K562 (cell line): ENCODE data around the gene VRK3. TPM values are rescaled to one million over a fixed set of nuclear protein-coding genes. Genes with fewer than 3 reads are reported as not detected.

Experiments
- ADNP ChIP-seq: fragments of 200-800 bp; sonication (Bioruptor generic); IDR thresholded peaks from 2 replicates; pipeline ENCODE4 v1.6.1; 2016; ENCODE audit warnings: missing genetic modification characterization, missing compliant biosample characterization
- CUX1 ChIP-seq: fragments of 200-800 bp; sonication (Bioruptor generic); IDR thresholded peaks from 2 replicates; pipeline ENCODE4 v1.6.1; 2016; ENCODE audit warnings: missing genetic modification characterization, missing compliant biosample characterization
- EGR1 ChIP-seq: fragments of 450-650 bp; conservative IDR thresholded peaks from 2 replicates; pipeline ENCODE4 v1.6.1; 2017; ENCODE audit warnings: mild to moderate bottlenecking
- MECOM ChIP-seq: fragments of 250-450 bp; sonication (Bioruptor Pico); IDR thresholded peaks from 2 replicates; pipeline ENCODE4 v1.8.0; 2022; ENCODE audit warnings: inconsistent platforms
- POLR2AphosphoS2 ChIP-seq: IDR thresholded peaks from 2 replicates; pipeline ENCODE4 v1.6.1; 2012; ENCODE audit warnings: low read length, improper control_type of control experiment
- PURB ChIP-seq: sonication (generic); formaldehyde crosslinking; IDR thresholded peaks from 2 replicates; pipeline ENCODE4 v1.9.0; 2021; ENCODE audit warnings: low read depth, mild to moderate bottlenecking, missing genetic modification reagents
- RBM15 ChIP-seq: fragments of 200-400 bp; formaldehyde crosslinking; IDR thresholded peaks from 2 replicates; pipeline ENCODE4 v1.6.1; 2018; ENCODE audit warnings: mild to moderate bottlenecking, low read length, moderate library complexity; ENCODE audit not compliant: insufficient read depth
- SAFB2 ChIP-seq: fragments of 200-400 bp; formaldehyde crosslinking; IDR thresholded peaks from 2 replicates; pipeline ENCODE4 v1.6.1; 2018; ENCODE audit warnings: borderline replicate concordance, low read length, low read depth, moderate library complexity; ENCODE audit not compliant: severe bottlenecking
- SMARCC2 ChIP-seq: fragments of 450-650 bp; IDR thresholded peaks from 2 replicates; pipeline ENCODE4 v1.6.1; 2017; ENCODE audit warnings: antibody characterized with exemption, moderate library complexity, mild to moderate bottlenecking, low read depth
- SP1 ChIP-seq: sonication (generic); formaldehyde crosslinking; IDR thresholded peaks from 2 replicates; pipeline ENCODE4 v1.8.1; 2022; ENCODE audit warnings: mild to moderate bottlenecking, missing genetic modification reagents
- STAT5B ChIP-seq: fragments of 250-450 bp; sonication (Bioruptor Pico); IDR thresholded peaks from 2 replicates; pipeline ENCODE4 v1.8.0; 2021; ENCODE audit warnings: mild to moderate bottlenecking, inconsistent platforms
- ZNF282 ChIP-seq: sonication (generic); formaldehyde crosslinking; IDR thresholded peaks from 2 replicates; pipeline ENCODE4 v1.8.1; 2023; ENCODE audit warnings: missing genetic modification reagents
- ZNF316 ChIP-seq: fragments of 450-650 bp; IDR thresholded peaks from 2 replicates; pipeline ENCODE4 v1.6.1; 2016
- ZNF586 ChIP-seq: fragments of 450-650 bp; formaldehyde crosslinking; conservative IDR thresholded peaks from 2 replicates; pipeline ENCODE4 v1.4.0; 2020; ENCODE audit warnings: mild to moderate bottlenecking, moderate library complexity
- ZNF655 ChIP-seq: fragments of 250-450 bp; sonication (Bioruptor Pico); IDR thresholded peaks from 2 replicates; pipeline ENCODE4 v1.5.0; 2021
- ZNF699 ChIP-seq: fragments of 250-450 bp; sonication (Bioruptor Pico); IDR thresholded peaks from 2 replicates; pipeline ENCODE4 v1.8.0; 2021; ENCODE audit warnings: mild to moderate bottlenecking, moderate library complexity; ENCODE audit not compliant: insufficient replicate concordance
- polyA plus RNA-seq, 8 experiments: library from polyadenylated mRNA; depleted of rRNA in 4 of 8; stranded (reverse) in 5 of 8; unstranded in 3 of 8; fragments of >200 nt; fragmentation: Nextera tagmentation in 2 of 8; fragmentation: Illumina TruSeq in 1 of 8; extraction: Ambion mirVana in 2 of 8; extraction: Trizol in 1 of 8; gene quantifications; 2 replicates each; pipeline versions ENCODE4 v1.2.1 to v1.2.3, GENCODE V29; 2011 to 2014; ENCODE audit warnings: inconsistent platforms in 1 of 8, missing spikeins in 1 of 8
- total RNA-seq, 7 experiments: library from RNA; depleted of rRNA in 6 of 7; stranded (reverse); fragments of >200 nt in 6 of 7; fragmentation: Illumina TruSeq in 2 of 7; extraction: Trizol in 2 of 7; gene quantifications; 2 replicates each; pipeline versions ENCODE4 v1.2.1 to v1.2.3, GENCODE V29; 2011 to 2021; ENCODE audit warnings: low replicate concordance in 1 of 7
- TF ChIP-seq, protein P1 (sequence below): sonication (generic); formaldehyde crosslinking; IDR thresholded peaks from 2 replicates; pipeline ENCODE4 v1.8.0; 2022; ENCODE audit warnings: mild to moderate bottlenecking, missing genetic modification reagents

Gene VRK3
- total and polyA plus RNA-seq, 9 of the 15 experiments (the other 6 are each of a cell fraction or from before 2014, with no cell fraction given), result 25.6 to 94.3 (median 42.9) TPM

DNA sequence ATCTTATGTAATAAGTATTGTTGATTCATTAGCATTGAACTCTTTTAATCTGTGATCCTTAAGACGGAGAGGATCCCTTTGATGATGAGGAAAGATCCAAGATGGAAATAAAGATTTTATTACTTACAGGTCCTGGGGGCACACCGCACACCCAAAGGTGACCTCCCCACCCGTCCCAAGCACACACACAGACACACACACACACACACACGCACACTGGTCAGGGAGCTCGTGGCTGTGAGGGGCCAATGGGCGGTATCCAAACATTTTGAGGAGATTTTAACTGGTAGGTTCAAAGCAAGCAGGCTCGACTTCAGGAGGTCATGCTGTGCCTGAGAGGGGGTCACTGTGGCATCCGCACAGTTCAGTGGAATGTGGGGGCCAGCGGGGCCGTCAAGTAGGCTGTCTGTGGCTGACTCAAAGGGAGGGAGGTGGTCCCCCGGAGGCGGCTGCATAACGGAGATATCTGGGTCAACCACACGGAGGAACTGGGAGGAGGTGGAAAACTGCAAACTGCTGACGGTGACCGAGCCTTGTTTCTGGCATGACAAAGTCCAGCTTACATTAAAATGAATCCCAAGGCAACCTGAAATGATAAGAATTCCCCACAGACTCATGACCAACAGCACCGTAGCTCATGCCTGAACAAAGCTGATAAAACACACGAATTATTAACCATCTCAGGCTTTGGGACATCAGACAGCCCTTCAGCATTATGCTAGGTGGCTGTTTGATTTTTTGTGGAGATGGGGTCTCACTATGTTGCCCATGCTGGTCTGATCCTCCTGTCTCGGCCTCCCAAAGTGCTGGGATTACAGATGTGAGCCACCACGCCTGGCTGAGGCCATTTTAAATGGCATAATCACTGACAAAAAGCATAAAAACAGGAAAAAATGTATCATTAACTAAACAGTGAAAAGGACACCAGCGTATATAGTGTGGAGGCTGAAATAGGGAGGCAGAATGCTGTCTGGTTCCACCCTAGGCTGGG lies 43.3 kb downstream of the VRK3 start (continued):
- no peak for TF ChIP-seq SAFB2
- no peak for TF ChIP-seq ZNF282
- TF ChIP-seq, protein P1, sequence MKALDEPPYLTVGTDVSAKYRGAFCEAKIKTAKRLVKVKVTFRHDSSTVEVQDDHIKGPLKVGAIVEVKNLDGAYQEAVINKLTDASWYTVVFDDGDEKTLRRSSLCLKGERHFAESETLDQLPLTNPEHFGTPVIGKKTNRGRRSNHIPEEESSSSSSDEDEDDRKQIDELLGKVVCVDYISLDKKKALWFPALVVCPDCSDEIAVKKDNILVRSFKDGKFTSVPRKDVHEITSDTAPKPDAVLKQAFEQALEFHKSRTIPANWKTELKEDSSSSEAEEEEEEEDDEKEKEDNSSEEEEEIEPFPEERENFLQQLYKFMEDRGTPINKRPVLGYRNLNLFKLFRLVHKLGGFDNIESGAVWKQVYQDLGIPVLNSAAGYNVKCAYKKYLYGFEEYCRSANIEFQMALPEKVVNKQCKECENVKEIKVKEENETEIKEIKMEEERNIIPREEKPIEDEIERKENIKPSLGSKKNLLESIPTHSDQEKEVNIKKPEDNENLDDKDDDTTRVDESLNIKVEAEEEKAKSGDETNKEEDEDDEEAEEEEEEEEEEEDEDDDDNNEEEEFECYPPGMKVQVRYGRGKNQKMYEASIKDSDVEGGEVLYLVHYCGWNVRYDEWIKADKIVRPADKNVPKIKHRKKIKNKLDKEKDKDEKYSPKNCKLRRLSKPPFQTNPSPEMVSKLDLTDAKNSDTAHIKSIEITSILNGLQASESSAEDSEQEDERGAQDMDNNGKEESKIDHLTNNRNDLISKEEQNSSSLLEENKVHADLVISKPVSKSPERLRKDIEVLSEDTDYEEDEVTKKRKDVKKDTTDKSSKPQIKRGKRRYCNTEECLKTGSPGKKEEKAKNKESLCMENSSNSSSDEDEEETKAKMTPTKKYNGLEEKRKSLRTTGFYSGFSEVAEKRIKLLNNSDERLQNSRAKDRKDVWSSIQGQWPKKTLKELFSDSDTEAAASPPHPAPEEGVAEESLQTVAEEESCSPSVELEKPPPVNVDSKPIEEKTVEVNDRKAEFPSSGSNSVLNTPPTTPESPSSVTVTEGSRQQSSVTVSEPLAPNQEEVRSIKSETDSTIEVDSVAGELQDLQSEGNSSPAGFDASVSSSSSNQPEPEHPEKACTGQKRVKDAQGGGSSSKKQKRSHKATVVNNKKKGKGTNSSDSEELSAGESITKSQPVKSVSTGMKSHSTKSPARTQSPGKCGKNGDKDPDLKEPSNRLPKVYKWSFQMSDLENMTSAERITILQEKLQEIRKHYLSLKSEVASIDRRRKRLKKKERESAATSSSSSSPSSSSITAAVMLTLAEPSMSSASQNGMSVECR (CRISPR knock-in tag), result no peak
- no peak for TF ChIP-seq CUX1 (CRISPR knock-in tag)
- TF ChIP-seq STAT5B, result no peak
- no peak for TF ChIP-seq PURB (CRISPR knock-in tag)
- no peak for TF ChIP-seq POLR2AphosphoS2
- TF ChIP-seq EGR1, result 0 out of 2 replicates have a peak, but pooled peaks have one; percentile 41
- no peak for TF ChIP-seq ZNF699 (CRISPR knock-in tag)
- no peak for TF ChIP-seq RBM15
- TF ChIP-seq ZNF586 (CRISPR knock-in tag), result no peak
- TF ChIP-seq SP1 (CRISPR knock-in tag), result no peak
- TF ChIP-seq MECOM, result no peak
- TF ChIP-seq ADNP (tag), result peak; percentile 49; the same call in 1 of the 2 replicates
- TF ChIP-seq ZNF316, result 0 out of 2 replicates have a peak, but pooled peaks have one; percentile 4
- TF ChIP-seq ZNF655 (CRISPR knock-in tag), result no peak
- no peak for TF ChIP-seq SMARCC2
